Measurements from ENCODE around the gene TMIGD3. TPM values are rescaled to one million over a fixed set of nuclear protein-coding genes. Genes with fewer than 3 reads are reported as not detected.

Gene TMIGD3
- total RNA-seq, 1 experiment from 2014 or later: not detected

DNA sequence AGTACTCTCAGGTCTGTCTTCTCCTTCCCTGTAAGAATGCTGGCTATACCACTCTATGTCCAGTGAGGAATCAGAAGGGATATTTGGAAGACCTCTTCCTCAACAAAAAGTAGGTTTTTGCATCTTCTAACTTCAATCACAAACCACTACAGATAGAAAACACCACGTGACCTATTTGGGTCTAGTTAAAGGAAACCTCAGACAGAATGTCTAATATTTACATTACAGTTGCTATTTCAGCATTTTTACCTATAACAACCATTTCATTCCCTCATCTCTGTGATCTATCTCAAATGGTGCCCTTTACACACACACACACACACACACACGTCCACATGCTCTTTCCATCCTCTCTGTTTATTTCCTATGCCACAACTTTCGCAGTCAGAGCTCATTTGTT, 7.9 kb upstream of the TMIGD3 start:
- no peak for DNase-seq (ENCODE audit: low spot score)
- in situ Hi-C loops (cut with HindIII; ENCODE audit: low sequenced_read_pairs): no loop called here

DNA sequence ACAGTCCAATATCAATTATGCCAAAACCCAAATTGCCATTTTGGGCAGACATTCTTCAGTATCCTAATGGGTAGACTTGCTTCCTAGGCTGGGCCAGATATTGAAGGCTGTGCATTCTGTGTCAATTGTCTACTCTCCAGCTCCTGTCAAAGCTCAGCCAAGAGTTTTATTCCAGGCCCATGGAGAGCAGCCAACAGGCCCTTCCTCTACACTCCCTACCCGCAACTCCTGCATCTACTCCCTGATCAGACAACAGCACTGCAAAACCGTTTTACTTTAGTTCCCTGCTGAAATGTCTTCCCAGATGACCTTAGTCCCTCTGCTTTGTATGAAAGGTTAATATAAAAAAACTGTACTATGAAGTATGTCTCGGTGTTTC, 6.6 kb upstream of the TMIGD3 start:
- peak; percentile 11 for DNase-seq (ENCODE audit: low spot score)
- in situ Hi-C loops (cut with HindIII; ENCODE audit: low sequenced_read_pairs): no loop called here

DNA sequence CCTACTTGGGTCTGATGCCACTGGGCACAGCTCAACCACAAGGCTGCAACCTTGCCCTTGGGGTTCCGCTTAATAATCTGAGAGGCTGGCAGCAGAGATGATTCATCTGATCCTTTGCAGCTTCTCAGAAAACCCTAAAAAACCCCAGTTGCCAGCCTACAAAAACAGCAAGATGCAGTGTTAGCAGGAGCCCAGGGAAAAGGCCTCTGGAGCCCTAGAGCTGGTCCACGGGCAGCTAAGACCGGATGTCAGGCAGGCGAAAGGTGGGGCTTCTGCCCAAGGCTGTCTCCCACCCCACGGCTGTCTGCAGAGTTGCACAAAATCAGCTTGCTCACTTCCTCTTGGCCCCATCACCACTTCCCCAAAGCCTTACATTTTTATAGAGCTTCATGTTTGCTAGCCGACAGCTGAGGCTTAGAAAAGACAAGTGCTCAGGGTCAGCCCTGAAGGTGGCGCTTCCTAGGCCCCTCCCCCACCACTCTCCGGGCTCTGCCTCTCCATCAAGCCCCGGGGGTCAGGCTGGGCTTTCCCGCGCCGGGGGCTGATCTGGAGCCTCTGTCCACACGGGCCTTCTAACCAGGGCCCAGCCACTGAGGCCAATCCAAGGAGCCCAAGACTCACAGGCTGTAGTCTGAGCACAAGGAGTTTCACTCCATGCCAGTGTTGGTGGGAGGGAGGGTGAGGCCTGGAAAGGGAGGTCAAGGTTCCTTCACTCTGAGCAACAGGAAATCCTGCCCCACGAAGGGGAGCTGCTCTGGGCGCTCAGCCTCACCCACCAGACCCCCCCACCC, 4.2 kb upstream of the TMIGD3 start:
- DNase-seq (ENCODE audit: low spot score): no peak
- in situ Hi-C loops (cut with HindIII; ENCODE audit: low sequenced_read_pairs): no loop called here

DNA sequence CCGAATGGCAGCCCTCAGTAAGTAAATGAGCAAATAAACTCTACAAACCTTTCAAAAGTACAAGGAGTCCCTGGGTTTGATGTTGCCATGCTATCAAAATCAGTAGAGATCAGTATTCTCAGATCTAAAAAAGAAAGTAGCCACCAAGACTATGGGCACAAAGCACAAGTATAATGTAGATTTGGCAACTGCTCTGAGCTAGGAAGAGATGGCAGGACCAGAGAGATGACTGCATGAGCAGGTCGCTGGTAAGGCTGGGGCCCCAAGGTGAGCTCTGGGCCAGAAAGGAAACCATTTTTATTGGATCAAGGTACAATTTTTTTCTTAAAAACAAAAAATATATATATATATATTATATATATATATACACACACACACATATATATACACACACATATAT, 3.1 kb upstream of the TMIGD3 start:
- in situ Hi-C loops (cut with HindIII; ENCODE audit: low sequenced_read_pairs): no loop called here
- no peak for DNase-seq (ENCODE audit: low spot score)

DNA sequence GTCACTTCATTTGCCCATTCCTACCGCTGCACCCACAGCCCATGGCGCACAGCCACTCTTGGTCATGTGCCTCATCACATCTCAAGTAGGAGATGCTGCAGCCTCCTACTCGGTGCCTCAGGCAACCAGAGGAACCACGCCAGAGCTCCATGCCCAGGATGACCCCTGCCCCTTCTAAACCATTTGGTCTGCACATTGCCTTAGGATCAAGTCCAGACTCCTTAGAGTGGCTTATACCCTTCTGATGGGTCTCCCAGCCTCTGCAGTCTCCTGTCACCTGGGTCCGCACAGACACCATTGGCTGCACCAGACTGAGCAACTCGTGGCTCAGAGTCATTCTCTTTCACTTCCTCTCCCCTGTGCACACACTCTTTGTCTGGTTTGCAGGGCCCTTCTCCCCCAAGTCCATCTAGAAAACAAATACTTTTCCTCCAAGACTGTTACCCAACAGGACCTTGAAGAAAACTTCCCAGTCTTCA, 2.2 kb upstream of the TMIGD3 start:
- in situ Hi-C loops (cut with HindIII; ENCODE audit: low sequenced_read_pairs): no loop called here

DNA sequence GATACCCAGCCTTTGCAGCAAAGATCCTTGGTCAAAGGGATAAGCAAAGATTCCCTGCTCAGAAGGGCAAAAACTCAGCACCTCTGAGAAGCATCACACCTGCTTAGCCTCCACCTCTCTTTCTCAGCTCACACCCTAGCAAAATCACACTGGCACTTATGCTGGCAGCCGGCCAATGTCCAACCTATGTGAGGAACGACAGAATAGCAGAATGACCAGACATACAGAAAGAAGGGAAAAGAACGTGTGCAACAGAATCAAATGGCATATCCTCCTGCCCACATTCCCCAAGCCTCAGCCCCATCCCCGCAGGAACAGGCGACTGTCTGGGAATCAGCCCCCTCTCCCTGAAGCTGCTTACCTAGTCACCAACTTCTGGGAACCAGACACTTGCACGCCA, 664 bp upstream of the TMIGD3 start:
- in situ Hi-C loops (cut with HindIII; ENCODE audit: low sequenced_read_pairs): no loop called here
- no peak for DNase-seq (ENCODE audit: low spot score)

More for the DNA sequence above, 2.2 kb upstream of the TMIGD3 start:
- no peak for DNase-seq (ENCODE audit: low spot score)

DNA sequence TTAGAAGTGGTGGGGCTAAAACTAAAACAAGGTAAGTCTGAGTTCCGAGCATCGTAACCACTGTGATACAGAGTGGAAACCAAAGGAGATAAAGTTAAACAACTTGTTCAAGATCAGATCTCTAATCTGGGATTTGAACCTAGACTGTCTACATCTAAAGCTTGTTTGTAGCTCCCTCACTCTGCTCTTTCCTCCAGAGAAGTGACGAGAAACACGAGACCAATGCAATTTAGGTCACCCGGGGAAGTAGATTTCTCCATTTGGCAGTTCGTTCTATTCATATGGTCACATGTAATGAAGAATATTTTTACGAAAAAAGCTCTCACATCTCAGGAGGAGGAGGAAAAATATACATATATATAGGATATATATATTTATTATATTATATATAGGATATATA, 1.8 kb downstream of the TMIGD3 start:
- no peak for DNase-seq (ENCODE audit: low spot score)

DNA sequence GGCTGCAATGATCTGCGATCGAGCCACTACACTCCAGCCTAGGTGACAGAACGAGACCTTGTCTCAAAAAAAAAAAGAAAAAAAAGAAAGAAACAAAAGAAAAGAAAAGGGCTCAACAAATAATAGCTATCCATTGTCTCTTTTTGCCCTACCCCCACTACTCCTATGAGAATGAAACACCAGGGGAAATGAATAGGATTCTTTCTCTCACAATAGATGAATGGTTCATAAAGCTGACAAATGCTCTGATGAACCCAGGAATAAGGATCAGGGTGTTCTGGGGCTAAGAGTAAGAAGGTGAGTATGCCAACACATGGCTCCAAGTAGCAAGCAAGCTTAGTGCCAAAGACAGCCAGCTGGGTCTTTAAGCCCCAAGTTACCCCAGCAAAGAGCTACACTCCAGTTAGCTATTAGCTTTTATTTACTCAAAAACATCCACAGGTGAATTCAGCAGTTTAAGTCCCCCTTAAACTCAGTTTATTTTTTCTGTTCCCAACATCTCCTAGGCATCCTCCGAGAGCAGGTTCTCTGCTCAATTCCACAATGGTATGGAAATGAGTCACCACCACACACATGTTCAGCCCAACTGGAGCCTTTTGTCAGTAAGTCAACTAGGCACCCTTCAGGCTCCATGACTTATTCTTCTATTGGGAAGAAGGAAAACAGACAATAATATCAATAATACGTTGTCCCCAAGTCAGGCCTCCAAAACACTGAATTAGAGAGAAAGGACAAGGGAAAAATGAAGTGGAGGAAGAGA, 4.2 kb downstream of the TMIGD3 start:
- in situ Hi-C loops (cut with HindIII; ENCODE audit: low sequenced_read_pairs): no loop called here
- DNase-seq (ENCODE audit: low spot score): no peak

More for the DNA sequence above, 1.8 kb downstream of the TMIGD3 start:
- in situ Hi-C loops (cut with HindIII; ENCODE audit: low sequenced_read_pairs): no loop called here

DNA sequence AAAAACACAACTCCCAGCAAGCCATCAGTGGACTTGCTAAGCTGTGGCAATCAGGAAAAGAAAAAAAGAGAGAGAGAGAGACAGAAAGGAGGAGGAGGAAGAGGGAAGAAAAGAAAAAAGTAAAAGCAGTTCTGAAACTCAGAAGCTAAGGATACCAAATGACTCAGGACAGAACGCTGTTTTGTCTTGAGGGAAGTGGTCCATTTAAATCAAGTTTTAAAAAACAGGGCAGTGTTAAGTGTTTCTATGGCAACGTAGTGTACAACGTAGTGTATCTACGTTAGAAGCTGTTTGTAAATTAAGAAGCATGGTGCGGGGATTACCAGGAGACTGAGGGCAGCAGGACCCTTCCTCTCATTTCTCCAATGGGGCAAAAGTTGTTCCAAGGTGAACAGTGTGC, 5.8 kb downstream of the TMIGD3 start:
- no peak for DNase-seq (ENCODE audit: low spot score)
- in situ Hi-C loops (cut with HindIII; ENCODE audit: low sequenced_read_pairs): no loop called here

DNA sequence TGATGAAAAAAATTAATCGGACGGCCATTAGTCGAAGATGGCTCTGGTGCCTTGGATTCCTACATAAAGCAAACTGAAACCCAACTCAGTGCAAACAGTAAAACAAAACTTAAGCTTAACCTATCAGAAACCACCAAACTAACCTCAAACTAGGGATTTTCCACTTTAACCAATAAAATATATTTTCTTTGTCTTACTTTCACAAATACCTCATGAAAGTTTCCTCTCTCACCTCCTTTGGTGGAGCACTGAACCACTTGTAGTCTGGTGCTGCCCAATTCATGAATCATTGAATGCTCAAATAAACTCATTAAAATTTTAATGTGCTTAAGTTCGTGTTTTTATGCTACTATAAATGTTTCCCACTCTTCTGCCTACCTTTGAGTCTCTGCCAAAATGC, 7.0 kb downstream of the TMIGD3 start:
- in situ Hi-C loops (cut with HindIII; ENCODE audit: low sequenced_read_pairs): no loop called here

DNA sequence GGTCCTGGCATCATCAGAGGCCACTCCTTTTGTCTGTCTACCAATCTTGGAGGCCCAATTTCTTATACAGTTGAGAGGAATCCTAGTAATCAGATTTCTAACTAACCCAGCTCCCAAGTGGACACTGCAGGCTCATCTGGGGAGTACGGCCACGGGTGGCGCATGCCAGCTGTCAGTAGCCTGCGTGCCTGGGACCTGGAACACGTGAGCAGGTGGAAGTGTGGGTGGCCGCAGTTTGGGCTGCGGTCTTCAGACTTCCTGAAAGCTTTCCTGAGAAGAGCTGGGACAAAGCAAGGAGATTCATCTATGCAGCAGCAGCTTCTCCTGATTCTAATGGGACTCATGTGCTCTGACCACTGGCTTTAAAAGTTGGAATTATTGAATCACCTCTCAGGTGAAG, 12.4 kb downstream of the TMIGD3 start:
- DNase-seq (ENCODE audit: low spot score): no peak
- in situ Hi-C loops (cut with HindIII; ENCODE audit: low sequenced_read_pairs): no loop called here

More for the DNA sequence above, 7.0 kb downstream of the TMIGD3 start:
- DNase-seq (ENCODE audit: low spot score): no peak

DNA sequence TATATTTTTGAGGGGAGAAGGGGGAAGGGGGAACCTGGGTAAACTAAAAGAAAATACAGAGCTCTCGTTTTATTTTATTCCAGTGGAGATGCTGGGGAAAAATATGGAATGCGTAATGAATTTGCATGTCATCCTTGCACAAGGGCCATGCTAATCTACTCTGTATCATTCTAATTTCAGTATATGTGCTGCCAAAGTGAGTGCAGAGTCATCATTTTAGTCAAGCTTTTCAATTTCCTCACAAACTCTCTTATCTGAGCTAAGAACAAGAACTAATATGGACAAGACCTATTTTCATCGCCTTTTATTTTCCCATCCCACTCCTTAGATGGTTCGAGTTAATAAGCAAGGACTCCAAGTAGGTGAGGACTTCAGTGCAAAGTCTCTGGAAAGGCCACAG, 13.2 kb downstream of the TMIGD3 start:
- in situ Hi-C loops (cut with HindIII; ENCODE audit: low sequenced_read_pairs): no loop called here
- no peak for DNase-seq (ENCODE audit: low spot score)

DNA sequence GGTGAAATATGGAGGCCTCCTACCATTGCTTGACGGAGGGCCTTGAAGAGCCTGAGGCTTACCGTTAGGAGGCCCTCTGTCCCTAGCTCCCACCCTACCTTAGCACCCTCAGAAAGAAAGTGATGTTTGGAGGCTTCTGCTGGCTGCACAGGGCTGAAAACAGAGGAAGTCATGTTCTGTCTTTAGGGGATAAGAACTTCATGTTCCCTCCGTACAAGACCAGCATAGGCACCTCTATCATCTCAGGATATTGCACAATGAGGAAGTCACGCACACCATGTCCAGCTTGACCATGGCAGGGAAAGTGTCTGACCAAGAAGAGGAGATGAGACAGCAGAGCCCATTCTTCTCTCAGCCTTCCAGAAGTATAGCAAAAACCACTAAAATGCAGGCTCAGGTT, 13.8 kb downstream of the TMIGD3 start:
- in situ Hi-C loops (cut with HindIII; ENCODE audit: low sequenced_read_pairs): no loop called here
- no peak for DNase-seq (ENCODE audit: low spot score)

DNA sequence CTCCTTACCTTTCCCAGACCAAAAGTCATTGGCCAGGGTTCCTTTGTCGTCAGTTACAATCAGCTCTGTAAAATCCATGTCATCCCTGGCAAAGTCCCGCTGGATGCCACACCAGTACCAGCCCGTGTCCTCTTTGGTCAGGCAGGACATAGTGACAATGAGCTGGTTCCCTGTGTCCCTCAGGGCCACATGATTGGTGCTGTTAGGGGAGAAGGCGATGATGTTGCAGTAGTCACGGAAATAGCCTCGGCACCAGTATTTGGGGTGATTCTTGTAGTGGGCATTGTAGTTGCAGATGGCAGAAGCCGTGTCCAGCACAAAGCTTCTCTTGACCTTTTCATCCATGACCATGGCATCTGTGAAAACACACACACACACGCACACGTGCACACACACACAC, 14.8 kb downstream of the TMIGD3 start:
- in situ Hi-C loops (cut with HindIII; ENCODE audit: low sequenced_read_pairs): no loop called here
- no peak for DNase-seq (ENCODE audit: low spot score)

DNA sequence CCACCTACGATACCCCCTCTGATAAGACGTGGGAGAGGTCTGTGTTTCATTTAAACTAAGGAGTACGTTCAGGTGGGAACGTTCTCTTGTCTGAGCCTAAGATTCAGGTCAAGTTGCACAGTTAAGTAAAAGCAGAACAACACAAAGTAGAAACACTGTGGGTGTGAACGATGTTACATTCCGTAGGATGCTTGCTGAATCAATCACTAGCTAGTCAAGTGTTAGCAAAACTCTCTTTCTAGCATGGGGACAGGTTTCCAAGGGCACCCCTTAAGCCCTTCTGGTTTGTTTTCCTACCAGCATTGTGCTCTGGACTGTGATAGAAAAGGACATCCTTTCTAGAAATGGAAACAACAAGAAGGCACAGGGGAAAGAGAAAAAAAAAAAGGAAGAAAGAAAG, 16.3 kb downstream of the TMIGD3 start:
- in situ Hi-C loops (cut with HindIII; ENCODE audit: low sequenced_read_pairs): no loop called here
- no peak for DNase-seq (ENCODE audit: low spot score)

DNA sequence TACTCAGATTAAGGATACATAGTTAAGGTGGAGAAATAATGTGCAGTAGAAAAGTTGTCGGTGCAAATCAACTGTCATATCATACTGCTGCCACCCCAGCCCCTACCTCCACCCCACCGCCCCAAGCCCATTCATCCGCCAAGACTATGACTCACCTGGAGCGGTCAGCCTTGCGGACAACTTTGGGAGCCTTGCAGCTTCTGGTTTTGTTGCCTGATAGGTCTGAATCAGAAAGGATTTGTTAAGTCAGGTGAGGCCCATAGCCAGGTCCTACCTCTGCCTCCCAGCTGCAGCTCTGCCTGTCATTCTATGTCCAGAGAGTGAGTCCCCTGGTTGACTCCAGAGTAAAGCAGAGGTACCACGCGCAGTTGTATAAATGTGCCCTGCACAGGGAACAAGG, 17.0 kb downstream of the TMIGD3 start:
- in situ Hi-C loops (cut with HindIII; ENCODE audit: low sequenced_read_pairs): no loop called here
- DNase-seq (ENCODE audit: low spot score): no peak

DNA sequence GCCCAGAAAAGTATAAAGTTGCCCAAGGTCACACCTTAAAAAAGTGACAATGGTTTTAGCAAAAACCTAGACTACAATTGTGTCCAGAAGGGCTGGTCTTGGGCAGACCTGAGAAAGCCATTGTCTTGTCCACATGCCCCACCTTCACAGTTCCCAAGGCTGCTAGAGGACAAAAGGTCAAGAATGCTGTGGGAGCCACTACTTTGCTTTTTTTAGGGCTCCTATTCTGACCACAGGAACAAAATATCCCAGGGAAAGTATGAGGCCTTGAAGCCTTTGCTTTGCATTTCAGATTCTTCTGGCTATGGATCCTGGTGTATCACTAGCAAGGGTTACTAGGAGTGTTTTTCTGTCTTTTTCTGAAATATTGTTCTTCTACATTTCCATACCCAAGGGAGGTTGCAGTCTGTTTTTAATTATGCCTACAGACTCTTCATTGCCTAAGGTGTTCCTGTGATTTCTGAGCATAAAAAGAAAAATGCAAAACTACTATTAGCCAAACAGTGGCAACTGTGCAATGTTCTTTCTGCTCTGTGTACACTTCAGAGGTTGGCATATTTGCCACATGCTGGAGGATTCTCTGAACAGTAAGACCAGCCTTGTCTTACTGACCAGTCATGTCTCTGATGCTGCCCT, 18.9 kb downstream of the TMIGD3 start:
- in situ Hi-C loops (cut with HindIII; ENCODE audit: low sequenced_read_pairs): no loop called here
- DNase-seq (ENCODE audit: low spot score): no peak

DNA sequence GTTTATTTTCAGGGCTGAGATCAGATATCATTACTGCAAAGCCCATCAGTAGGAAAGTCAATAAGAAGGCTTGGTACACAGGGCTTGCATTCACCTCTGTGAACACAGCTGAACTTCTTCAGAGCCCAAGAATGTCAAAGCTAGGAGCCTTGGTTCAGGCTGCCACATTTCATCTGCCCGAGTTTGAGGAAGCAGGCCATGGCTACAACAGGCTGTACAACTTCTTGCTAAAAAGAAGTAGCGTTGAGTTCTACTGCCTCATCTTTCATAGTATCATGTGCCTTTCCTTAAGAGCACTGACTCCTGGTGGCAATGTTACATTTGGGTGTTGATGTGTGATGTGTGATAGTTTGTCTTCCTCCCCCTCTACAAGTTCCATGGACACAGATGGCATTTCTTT, 19.6 kb downstream of the TMIGD3 start:
- DNase-seq (ENCODE audit: low spot score): no peak
- in situ Hi-C loops (cut with HindIII; ENCODE audit: low sequenced_read_pairs): no loop called here

DNA sequence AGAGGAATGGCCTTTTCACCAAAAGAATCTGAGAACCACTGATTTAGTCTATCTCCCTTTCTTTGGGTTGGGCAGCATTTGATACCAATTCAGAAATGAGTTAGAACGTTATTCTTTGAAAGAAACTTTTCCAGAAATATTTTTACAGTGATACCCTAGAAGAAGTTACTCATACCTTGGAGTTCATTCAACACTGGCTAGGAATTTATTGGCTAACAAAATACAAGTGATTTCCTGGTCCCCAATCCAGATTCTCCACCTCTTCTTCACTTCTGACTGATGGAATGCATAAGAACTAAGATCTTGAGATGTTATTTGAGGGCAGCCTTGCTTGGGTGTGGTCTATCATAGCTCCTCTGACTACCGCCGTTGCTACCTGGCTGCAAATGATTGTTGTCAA, 20.3 kb downstream of the TMIGD3 start:
- in situ Hi-C loops (cut with HindIII; ENCODE audit: low sequenced_read_pairs): no loop called here
- DNase-seq (ENCODE audit: low spot score): no peak
